Measurements from ENCODE around the gene ACP5. TPM values are rescaled to one million over a fixed set of nuclear protein-coding genes. Genes with fewer than 3 reads are reported as not detected.

The ACP5 gene
- total and polyA plus RNA-seq, 2 of the 4 experiments (the other 2 are of a cell fraction): 0.54 to 1.2 TPM

- Histone ChIP-seq H3K4me3 (ENCODE audit: insufficient read depth, low read depth, low read length) (no peak overlapping the region), H4K91ac (ENCODE audit: insufficient read depth, low read depth, low read length) (no peak overlapping the region), H3K9me1 (ENCODE audit: insufficient read depth, low read length) (peaks cover 8% of the 10 kb centered on the region; the same call in 1 of the 2 replicates), H3K23ac (ENCODE audit: low read depth, low read length) (no peak overlapping the region), H3K4ac (ENCODE audit: low read depth, low read length) (no peak overlapping the region), H2AK5ac (ENCODE audit: low read depth, low read length) (no peak overlapping the region), H3K56ac (ENCODE audit: extremely low read depth, insufficient read depth, low read length) (no peak overlapping the region), H3K14ac (replicated peaks; ENCODE audit: low read depth, low read length) (no peak overlapping the region), H3K36me3 (ENCODE audit: control insufficient read depth, insufficient read depth, low read length) (peaks cover 35% of the 10 kb centered on the region), H3K18ac (ENCODE audit: low read depth, low read length) (no peak overlapping the region), H2BK15ac (ENCODE audit: low read depth, low read length) (no peak overlapping the region), H4K5ac (ENCODE audit: low read depth, low read length) (no peak overlapping the region), H2BK5ac (ENCODE audit: low read depth, low read length, poor library complexity, severe bottlenecking) (no peak overlapping the region), H2BK20ac (ENCODE audit: low read depth, low read length) (no peak overlapping the region), H3K27ac (ENCODE audit: insufficient read depth, low read length) (no peak overlapping the region), H4K8ac (ENCODE audit: low read depth in 2 of 2, low read length in 2 of 2) (no peak overlapping the region), H3K27me3 (ENCODE audit: control insufficient read depth, insufficient read depth, low read length) (no peaks in the 10 kb centered on the region), H2BK120ac (ENCODE audit: low read depth, low read length) (no peak overlapping the region), H4K20me1 (ENCODE audit: insufficient read depth, low read length) (peaks cover 44% of the 10 kb centered on the region), H3K79me1 (ENCODE audit: low read depth in 1 of 2, low read length in 2 of 2) (peaks cover 11 to 55% of the 10 kb centered on the region in 2 experiments), H2AFZ (replicated peaks; ENCODE audit: low read length, poor library complexity) (no peak overlapping the region), H3K4me2 (ENCODE audit: low read depth, low read length) (no peak overlapping the region), H3K9ac (ENCODE audit: low read depth, low read length) (no peak overlapping the region), H2AK9ac (replicated peaks; ENCODE audit: low read depth, low read length, poor library complexity) (no peak overlapping the region), H3K4me1 (ENCODE audit: control insufficient read depth, insufficient read depth, low read length) (no peaks in the 10 kb centered on the region), H3K9me3 (ENCODE audit: control insufficient read depth, insufficient read depth, low read length) (no peaks in the 10 kb centered on the region)
- no TSS peak for BruUV-seq (replicated peaks)
- in situ Hi-C loops (cut with MboI; ENCODE audit: low sequenced_read_pairs) (no loop called here), intact Hi-C loops (cut with micrococcal nuclease) (no loop called here), dilution Hi-C loops (cut with HindIII; ENCODE audit: low sequenced_read_pairs, unreplicated experiment) (no loop called here)
- WGBS, 2 experiments (ENCODE audit: extremely low coverage in 2 of 2, insufficient read length in 1 of 2): 98% methylated on average over 4 of the region's 6 CpGs; no CpG with 5 or more reads in 1 of the 2 experiments
- POLR2A ChIA-PET (ENCODE audit: unreplicated experiment): interaction anchor here (0.7 kb wide), 1 partner anchor 1497 kb away, joined by 7 read pairs; no protein-coding TSS in a partner anchor
- DNase-seq: no peak
- no peak for ATAC-seq (ENCODE audit: low read depth)
- TF ChIP-seq NFE2L2 (IDR thresholded peaks at IDR 0.05; ENCODE audit: low read depth, low read length) (no peak), MAFK (IDR thresholded peaks at IDR 0.05; ENCODE audit: low read depth, low read length) (no peak), POLR2A (IDR thresholded peaks at IDR 0.05; ENCODE audit: low read depth, low read length) (no peak), FOS (IDR thresholded peaks at IDR 0.05; ENCODE audit: low read depth, low read length) (no peak), MXI1 (IDR thresholded peaks at IDR 0.05; ENCODE audit: borderline replicate concordance, low read depth, low read length) (no peak), USF2 (IDR thresholded peaks at IDR 0.05; ENCODE audit: low read depth, low read length) (no peak), MAZ (IDR thresholded peaks at IDR 0.05; ENCODE audit: borderline replicate concordance, low read depth, low read length) (no peak), RAD21 (IDR thresholded peaks at IDR 0.05; ENCODE audit: low read length) (no peak), BHLHE40 (IDR thresholded peaks at IDR 0.05; ENCODE audit: low read depth, low read length) (no peak), CHD1 (IDR thresholded peaks at IDR 0.05; ENCODE audit: low read depth, low read length) (no peak), CEBPB (IDR thresholded peaks at IDR 0.05; ENCODE audit: low read depth, low read length) (no peak), SMC3 (IDR thresholded peaks at IDR 0.05; ENCODE audit: low read depth, low read length) (no peak), RCOR1 (IDR thresholded peaks at IDR 0.05; ENCODE audit: insufficient replicate concordance, low read length) (no peak), CTCF (conservative IDR thresholded peaks at IDR 0.05; ENCODE audit: low read depth, low read length) (no peak), RFX5 (IDR thresholded peaks at IDR 0.05; ENCODE audit: low read depth, low read length) (no peak)
- CTCF ChIA-PET: no interaction called here
Observed at GRCh38 chr19:11555246-11555645, 22.2 kb downstream of the ACP5 start.

All from IMR-90 (cell line).